H9 (cell line): Measurements from ENCODE around the gene ORMDL2. TPM values are rescaled to one million over a fixed set of nuclear protein-coding genes. Genes with fewer than 3 reads are reported as not detected.

Source experiments
- DNase-seq: peaks from one replicate; pipeline ENCODE4 v3.0.0-alpha.2; 2017
- H2AFZ ChIP-seq: one replicate; pipeline ENCODE4 v1.6.1; 2013; ENCODE audit warnings: mild to moderate bottlenecking, low read length, control low read depth, moderate library complexity
- H2AK5ac ChIP-seq: 2 replicates; pipeline ENCODE4 v1.6.1; 2013; ENCODE audit warnings: low read length, control low read depth, mixed read lengths; ENCODE audit not compliant: insufficient read length
- H2BK120ac ChIP-seq: one replicate; pipeline ENCODE4 v1.6.1; 2013; ENCODE audit warnings: low read depth, mild to moderate bottlenecking, low read length, control low read depth, inconsistent platforms; ENCODE audit not compliant: poor library complexity, severe bottlenecking
- H2BK12ac ChIP-seq: 2 replicates; pipeline ENCODE4 v1.6.1; 2013; ENCODE audit warnings: low read length, control low read depth, mixed read lengths, low read depth; ENCODE audit not compliant: insufficient read length
- H2BK15ac ChIP-seq: 2 replicates; pipeline ENCODE4 v1.6.1; 2013; ENCODE audit warnings: low read depth, low read length, control low read depth
- H2BK20ac ChIP-seq: one replicate; pipeline ENCODE4 v1.6.1; 2013; ENCODE audit warnings: low read depth, mild to moderate bottlenecking, low read length, control low read depth, inconsistent platforms; ENCODE audit not compliant: poor library complexity, severe bottlenecking
- H2BK5ac ChIP-seq: 2 replicates; pipeline ENCODE4 v1.6.1; 2013; ENCODE audit warnings: low read length, control low read depth, mixed read lengths; ENCODE audit not compliant: insufficient read length
- H3K14ac ChIP-seq: 2 replicates; pipeline ENCODE4 v1.6.1; 2013; ENCODE audit warnings: low read length, control low read depth; ENCODE audit not compliant: insufficient read depth
- H3K18ac ChIP-seq: 2 replicates; pipeline ENCODE4 v1.6.1; 2013; ENCODE audit warnings: low read depth, mild to moderate bottlenecking, mixed read lengths, low read length, control low read depth; ENCODE audit not compliant: insufficient read length
- H3K23ac ChIP-seq: 2 replicates; pipeline ENCODE4 v1.6.1; 2013; ENCODE audit warnings: low read length, control low read depth, mixed read lengths, low read depth; ENCODE audit not compliant: insufficient read length
- H3K23me2 ChIP-seq: 2 replicates; pipeline ENCODE4 v1.6.1; 2013; ENCODE audit warnings: low read depth, mild to moderate bottlenecking, mixed read lengths, low read length, control low read depth; ENCODE audit not compliant: insufficient read length, poor library complexity, severe bottlenecking
- H3K27ac ChIP-seq: 2 replicates; pipeline ENCODE4 v1.5.1; 2013; ENCODE audit warnings: low read length, control low read depth, mixed read lengths, low read depth; ENCODE audit not compliant: insufficient read length
- H3K27me3 ChIP-seq: 2 replicates; pipeline ENCODE4 v1.6.1; 2013; ENCODE audit warnings: low read length, control low read depth, inconsistent platforms; ENCODE audit not compliant: insufficient read depth
- H3K4ac ChIP-seq: 2 replicates; pipeline ENCODE4 v1.6.1; 2013; ENCODE audit warnings: low read depth, mild to moderate bottlenecking, control low read depth, inconsistent platforms, low read length, moderate library complexity
- H3K4me1 ChIP-seq: 2 replicates; pipeline ENCODE4 v1.6.1; 2013; ENCODE audit warnings: low read length, control low read depth, inconsistent platforms; ENCODE audit not compliant: insufficient read depth
- H3K4me2 ChIP-seq: 2 replicates; pipeline ENCODE4 v1.6.1; 2013; ENCODE audit warnings: low read length, control low read depth, mixed read lengths; ENCODE audit not compliant: insufficient read length, insufficient read depth
- H3K56ac ChIP-seq: 2 replicates; pipeline ENCODE4 v1.6.1; 2013; ENCODE audit warnings: low read depth, mild to moderate bottlenecking, mixed read lengths, low read length, control low read depth; ENCODE audit not compliant: insufficient read length
- H3K79me1 ChIP-seq: 2 replicates; pipeline ENCODE4 v1.6.1; 2013; ENCODE audit warnings: low read depth, mild to moderate bottlenecking, moderate library complexity, low read length, control low read depth, inconsistent platforms; ENCODE audit not compliant: insufficient read depth, poor library complexity, severe bottlenecking
- H3K79me2 ChIP-seq: 2 replicates; pipeline ENCODE4 v1.6.1; 2013; ENCODE audit warnings: low read length, control low read depth, inconsistent platforms; ENCODE audit not compliant: insufficient read depth
- H3K9ac ChIP-seq: 2 replicates; pipeline ENCODE4 v1.6.1; 2013; ENCODE audit warnings: low read length, control low read depth, mixed read lengths; ENCODE audit not compliant: insufficient read length; ENCODE audit errors: extremely low read depth
- H3K9me3 ChIP-seq: one replicate; pipeline ENCODE4 v1.6.1; 2013; ENCODE audit warnings: low read depth, low read length, inconsistent platforms; ENCODE audit not compliant: control insufficient read depth
- H3T11ph ChIP-seq: one replicate; pipeline ENCODE4 v1.6.1; 2013; ENCODE audit warnings: mild to moderate bottlenecking, low read length, control low read depth, inconsistent platforms
- H4K20me1 ChIP-seq: one replicate; pipeline ENCODE4 v1.6.1; 2013; ENCODE audit not compliant: control insufficient read depth, insufficient read length, insufficient read depth
- H4K5ac ChIP-seq: 2 replicates; pipeline ENCODE4 v1.6.1; 2013; ENCODE audit warnings: low read depth, mild to moderate bottlenecking, mixed read lengths, low read length, control low read depth; ENCODE audit not compliant: insufficient read length
- H4K8ac ChIP-seq: replicated peaks from 2 replicates; pipeline ENCODE4 v1.6.1; 2013; ENCODE audit warnings: low read length, control low read depth, mixed read lengths, low read depth; ENCODE audit not compliant: insufficient read length
- H4K91ac ChIP-seq: 2 replicates; pipeline ENCODE4 v1.6.1; 2013; ENCODE audit warnings: low read depth, mild to moderate bottlenecking, moderate library complexity, mixed read lengths, low read length, control low read depth; ENCODE audit not compliant: insufficient read length
- H3K27ac Mint-ChIP-seq, 3 experiments: 2 replicates in 2 of 3; 3 replicates in 1 of 3; pipeline ENCODE4 v1.8.0; 2020 to 2021; ENCODE audit warnings: mixed read lengths in 3 of 3, mild to moderate bottlenecking in 1 of 3, moderate library complexity in 1 of 3
- H3K27me3 Mint-ChIP-seq: 2 replicates; pipeline ENCODE4 v1.8.0; 2021; ENCODE audit warnings: low read depth, mild to moderate bottlenecking, moderate library complexity, mixed read lengths
- H3K36me3 Mint-ChIP-seq, 3 experiments: 2 replicates in 2 of 3; 3 replicates in 1 of 3; pipeline ENCODE4 v1.8.0; 2020 to 2021; ENCODE audit warnings: low read depth in 3 of 3, mixed read lengths in 3 of 3; ENCODE audit not compliant: insufficient read depth in 1 of 3
- H3K4me1 Mint-ChIP-seq, 2 experiments: 2 replicates each; pipeline ENCODE4 v1.8.0; 2020; ENCODE audit warnings: mixed read lengths in 2 of 2
- H3K4me3 Mint-ChIP-seq, 2 experiments: 2 replicates in 1 of 2; 3 replicates in 1 of 2; pipeline ENCODE4 v1.8.0; 2020 to 2021; ENCODE audit warnings: mild to moderate bottlenecking in 2 of 2, mixed read lengths in 2 of 2, moderate library complexity in 1 of 2
- H3K9me3 Mint-ChIP-seq, 2 experiments: 2 replicates in 1 of 2; 3 replicates in 1 of 2; pipeline ENCODE4 v1.8.0; 2020; ENCODE audit warnings: mild to moderate bottlenecking in 2 of 2, mixed read lengths in 2 of 2, moderate library complexity in 1 of 2
- WGBS: extraction: QIAGEN DNeasy Blood & Tissue Kit; methylation state at CpG from one replicate; pipeline ENCODE4 v1.1.7; 2013; ENCODE audit warnings: missing lambda C conversion rate, low lambda C conversion rate, mixed read lengths; ENCODE audit not compliant: insufficient read length; ENCODE audit errors: extremely low coverage; 5-methylcytosine and 5-hydroxymethylcytosine counted together
- total RNA-seq: library from RNA; stranded (reverse); gene quantifications from 2 replicates; pipeline ENCODE4 v1.2.1, GENCODE V29; 2021
- TF ChIP-seq, protein P1 (sequence below): fragments of 200-600 bp; sonication (generic); conservative IDR thresholded peaks from 3 replicates; pipeline ENCODE4 v1.8.0; 2021; ENCODE audit warnings: antibody characterized with exemption, mild to moderate bottlenecking

The ORMDL2 gene
- total RNA-seq, 1 experiment from 2014 or later, result 51.3 TPM

DNA sequence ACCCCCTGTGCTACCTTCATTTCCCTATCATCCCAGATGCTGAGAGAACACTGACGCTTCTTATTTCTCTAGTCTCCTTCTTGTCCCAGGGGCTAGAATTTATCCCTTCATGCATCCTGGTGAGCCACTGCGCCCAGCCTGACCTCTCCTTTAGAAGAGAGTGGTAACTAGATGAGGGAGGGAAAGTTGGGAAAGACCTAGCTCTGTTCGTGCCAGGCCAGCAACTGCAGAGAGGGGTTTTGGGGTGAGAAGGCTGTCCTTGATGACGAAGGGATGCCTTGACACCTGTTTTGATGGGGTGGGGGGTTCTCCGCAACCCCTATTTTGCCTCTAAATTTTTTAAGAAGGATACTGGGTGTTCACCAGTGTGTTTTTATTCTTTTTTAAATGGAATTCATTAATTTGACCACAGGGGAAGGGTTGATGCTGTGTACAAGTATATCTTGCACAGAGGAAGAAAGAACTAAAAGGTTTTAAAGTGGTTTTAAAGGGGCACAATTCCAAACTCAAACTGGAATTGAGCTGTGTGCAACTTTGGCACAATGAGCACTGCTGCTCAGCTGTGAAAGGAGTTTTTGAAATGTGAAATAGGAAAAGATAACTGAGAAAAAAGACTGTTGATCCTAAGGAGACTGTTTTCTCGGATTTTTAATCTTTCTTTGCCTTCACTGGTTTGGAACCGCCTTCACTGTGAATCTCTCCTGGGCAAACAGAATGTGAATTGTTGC, 31.9 kb downstream of the ORMDL2 start:
- no peak overlapping the region for H3K27ac Mint-ChIP-seq
- H3K9me3 Mint-ChIP-seq, result no peaks in the 10 kb centered on the region
- Histone ChIP-seq H4K8ac (no peak overlapping the region), H3T11ph (no peak overlapping the region), H3K27ac (no peak overlapping the region), H3K4me2 (no peak overlapping the region), H3K79me1 (no peaks in the 10 kb centered on the region), H3K9ac (no peak overlapping the region), H2AK5ac (no peak overlapping the region), H2AFZ (no peak overlapping the region), H3K9me3 (no peaks in the 10 kb centered on the region), H2BK12ac (no peak overlapping the region), H2BK20ac (no peak overlapping the region), H3K18ac (no peak overlapping the region), H3K27me3 (no peaks in the 10 kb centered on the region), H3K14ac (no peak overlapping the region), H3K23ac (no peak overlapping the region), H2BK15ac (no peak overlapping the region), H3K4ac (no peak overlapping the region), H2BK120ac (no peak overlapping the region), H3K79me2 (no peaks in the 10 kb centered on the region), H2BK5ac (no peak overlapping the region), H3K56ac (no peak overlapping the region), H3K23me2 (no peaks in the 10 kb centered on the region), H4K5ac (no peak overlapping the region), H3K4me1 (no peaks in the 10 kb centered on the region), H4K20me1 (no peaks in the 10 kb centered on the region), H4K91ac (no peak overlapping the region)
- DNase-seq, result no peak
- H3K36me3 Mint-ChIP-seq, result no peaks in the 10 kb centered on the region
- H3K27me3 Mint-ChIP-seq, result peaks cover 6% of the 10 kb centered on the region
- peaks cover 11 to 17% of the 10 kb centered on the region in 2 experiments for H3K4me1 Mint-ChIP-seq
- H3K4me3 Mint-ChIP-seq, result no peak overlapping the region
- TF ChIP-seq, protein P1, sequence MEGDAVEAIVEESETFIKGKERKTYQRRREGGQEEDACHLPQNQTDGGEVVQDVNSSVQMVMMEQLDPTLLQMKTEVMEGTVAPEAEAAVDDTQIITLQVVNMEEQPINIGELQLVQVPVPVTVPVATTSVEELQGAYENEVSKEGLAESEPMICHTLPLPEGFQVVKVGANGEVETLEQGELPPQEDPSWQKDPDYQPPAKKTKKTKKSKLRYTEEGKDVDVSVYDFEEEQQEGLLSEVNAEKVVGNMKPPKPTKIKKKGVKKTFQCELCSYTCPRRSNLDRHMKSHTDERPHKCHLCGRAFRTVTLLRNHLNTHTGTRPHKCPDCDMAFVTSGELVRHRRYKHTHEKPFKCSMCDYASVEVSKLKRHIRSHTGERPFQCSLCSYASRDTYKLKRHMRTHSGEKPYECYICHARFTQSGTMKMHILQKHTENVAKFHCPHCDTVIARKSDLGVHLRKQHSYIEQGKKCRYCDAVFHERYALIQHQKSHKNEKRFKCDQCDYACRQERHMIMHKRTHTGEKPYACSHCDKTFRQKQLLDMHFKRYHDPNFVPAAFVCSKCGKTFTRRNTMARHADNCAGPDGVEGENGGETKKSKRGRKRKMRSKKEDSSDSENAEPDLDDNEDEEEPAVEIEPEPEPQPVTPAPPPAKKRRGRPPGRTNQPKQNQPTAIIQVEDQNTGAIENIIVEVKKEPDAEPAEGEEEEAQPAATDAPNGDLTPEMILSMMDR, result no peak
- no CpG with 5 or more reads among the region's 7 CpGs for WGBS
